Endothelial cell of umbilical vein (primary cell): ENCODE results near the gene FBXL22. TPM values are rescaled to one million over a fixed set of nuclear protein-coding genes. Genes with fewer than 3 reads are reported as not detected.

Experiments used
- BruUV-seq: library from RNA; stranded (reverse); fragments of 400-500 nt; replicated peaks from 2 replicates; lab custom pipeline; 2021; lab: Mats Ljungman, UMichigan
- CTCF ChIA-PET: fragments of 300-600, 350-600 bp; sonication (Branson Sonifier 250); formaldehyde crosslinking; loops from one replicate; lab custom pipeline; 2021; ENCODE audit warnings: antibody characterized with exemption, inconsistent platforms; lab: Charles Lee
- POLR2A ChIA-PET: fragments of 300-600, 350-600 bp; sonication (Branson Sonifier 250); formaldehyde crosslinking; loops from one replicate; lab custom pipeline; 2021; ENCODE audit warnings: antibody characterized with exemption, inconsistent platforms; lab: Charles Lee
- DNase-seq: peaks from one replicate; pipeline ENCODE4 v3.0.0-alpha.2; 2011; ENCODE audit warnings: low read depth, low spot score
- FAIRE-seq: peaks from 2 replicates; lab custom pipeline; 2011; peaks lifted over from hg19 to GRCh38; lab: Jason Lieb, UNC
- H2AFZ ChIP-seq: 2 replicates; pipeline ENCODE4 v1.6.0; 2012; ENCODE audit warnings: low read depth, low read length, control low read depth, inconsistent platforms
- H3K27ac ChIP-seq: 2 replicates; pipeline ENCODE4 v1.5.1; 2011; ENCODE audit warnings: low read depth, mild to moderate bottlenecking, control low read depth, low read length, moderate library complexity; ENCODE audit not compliant: insufficient read depth
- H3K27me3 ChIP-seq, 2 experiments: 2 replicates each; pipeline versions ENCODE4 v1.6.0 to v1.6.1; 2011; ENCODE audit warnings: low read length in 2 of 2, mixed read lengths in 1 of 2; ENCODE audit not compliant: control insufficient read depth in 2 of 2, insufficient read depth in 2 of 2
- H3K36me3 ChIP-seq, 2 experiments: 2 replicates in 1 of 2; 3 replicates in 1 of 2; pipeline ENCODE4 v1.5.1; 2011; ENCODE audit warnings: low read length in 2 of 2, mild to moderate bottlenecking in 1 of 2, moderate library complexity in 1 of 2; ENCODE audit not compliant: control insufficient read depth in 2 of 2, insufficient read depth in 2 of 2; ENCODE audit errors: extremely low read depth in 1 of 2
- H3K4me1 ChIP-seq: 3 replicates; pipeline ENCODE4 v1.5.1; 2011; ENCODE audit warnings: mild to moderate bottlenecking, low read length; ENCODE audit not compliant: control insufficient read depth, insufficient read depth; ENCODE audit errors: extremely low read depth
- H3K4me2 ChIP-seq: 2 replicates; pipeline ENCODE4 v1.6.1; 2011; ENCODE audit warnings: low read length, control low read depth, mixed read lengths; ENCODE audit not compliant: insufficient read depth
- H3K4me3 ChIP-seq, 3 experiments: fragments of 200-600 bp in 1 of 3; sonication (generic), shearing (Covaris generic) in 1 of 3; replicated peaks in 1 of 3; 2 replicates each; pipeline ENCODE4 v1.5.1; 2011 to 2016; ENCODE audit warnings: control low read depth in 3 of 3, low read length in 3 of 3, mild to moderate bottlenecking in 2 of 3, inconsistent platforms in 1 of 3, low read depth in 1 of 3, moderate library complexity in 1 of 3; ENCODE audit not compliant: insufficient read depth in 1 of 3
- H3K79me2 ChIP-seq: 2 replicates; pipeline ENCODE4 v1.6.0; 2012; ENCODE audit warnings: low read length, inconsistent platforms; ENCODE audit not compliant: control insufficient read depth, insufficient read depth
- H3K9ac ChIP-seq: replicated peaks from 2 replicates; pipeline ENCODE3; 2011; ENCODE audit warnings: low read length, control low read depth; ENCODE audit not compliant: insufficient read depth; ENCODE audit errors: extremely low read depth
- H3K9me1 ChIP-seq: replicated peaks from 3 replicates; pipeline ENCODE4 v1.6.0; 2011; ENCODE audit warnings: mild to moderate bottlenecking, low read length; ENCODE audit not compliant: control insufficient read depth, insufficient read depth; ENCODE audit errors: extremely low read depth
- H3K9me3 ChIP-seq: replicated peaks from 2 replicates; pipeline ENCODE4 v1.5.1; 2012; ENCODE audit warnings: low read length, inconsistent platforms; ENCODE audit not compliant: control insufficient read depth, insufficient read depth
- H4K20me1 ChIP-seq: replicated peaks from 2 replicates; pipeline ENCODE3; 2011; ENCODE audit warnings: mild to moderate bottlenecking, low read length; ENCODE audit not compliant: control insufficient read depth, insufficient read depth; ENCODE audit errors: extremely low read depth
- CTCF ChIP-seq, 2 donors: IDR thresholded peaks; 1 replicate in 1 of 2; 2 replicates in 1 of 2; pipeline ENCODE4 v1.5.1; 2011; ENCODE audit warnings: low read length in 2 of 2, mild to moderate bottlenecking in 2 of 2, moderate library complexity in 2 of 2, control low read depth in 1 of 2, inconsistent platforms in 1 of 2, low read depth in 1 of 2; ENCODE audit not compliant: insufficient read depth in 1 of 2; ENCODE audit errors: extremely low read depth in 1 of 2
- EZH2 ChIP-seq: IDR thresholded peaks from 2 replicates; pipeline ENCODE4 v1.6.1; 2012; ENCODE audit warnings: borderline replicate concordance, low read depth, mild to moderate bottlenecking, moderate library complexity, low read length, inconsistent platforms; ENCODE audit not compliant: severe bottlenecking
- FOS ChIP-seq: IDR thresholded peaks from 2 replicates; pipeline ENCODE4 v1.6.1; 2011; ENCODE audit warnings: mild to moderate bottlenecking, low read length, moderate library complexity, borderline replicate concordance; ENCODE audit not compliant: insufficient read depth
- GATA2 ChIP-seq: IDR thresholded peaks from 2 replicates; pipeline ENCODE4 v1.7.0; 2011; ENCODE audit warnings: low read depth, mild to moderate bottlenecking, moderate library complexity, mixed read lengths, low read length; ENCODE audit not compliant: insufficient read length, insufficient read depth
- MYC ChIP-seq: IDR thresholded peaks from one replicate; pipeline ENCODE4 v1.6.1; 2011; ENCODE audit warnings: mild to moderate bottlenecking, low read depth, low read length
- POLR2A ChIP-seq: IDR thresholded peaks from 2 replicates; pipeline ENCODE4 v1.6.1; 2012; ENCODE audit warnings: low read depth, mild to moderate bottlenecking, control low read depth, low read length
- dilution Hi-C: fragments of 300-500 bp; cut with MboI; formaldehyde crosslinking; loops from one replicate; pipeline ENCODE4 v1.15.0; 2019; ENCODE audit warnings: low sequenced_read_pairs; ENCODE audit not compliant: extremely low pct_ligation_motif_present
- intact Hi-C: fragments of 100-400 bp; cut with micrococcal nuclease; formaldehyde crosslinking; loops from one replicate; pipeline ENCODE4 v1.10.0; 2022
- polyA plus RNA-seq, 4 experiments: library from polyadenylated mRNA; depleted of rRNA in 3 of 4; stranded (reverse) in 3 of 4; unstranded in 1 of 4; fragments of >200 nt; gene quantifications; 2 replicates each; pipeline versions ENCODE4 v1.2.1 to v1.2.3, GENCODE V29; 2011 to 2012; ENCODE audit warnings: missing spikeins in 1 of 4
- total RNA-seq: library from RNA; stranded (reverse); gene quantifications from 2 replicates; pipeline ENCODE4 v1.2.3, GENCODE V29; 2021
- TF ChIP-seq, protein P1 (sequence below): IDR thresholded peaks from 2 replicates; pipeline ENCODE4 v1.6.1; 2011; ENCODE audit not compliant: insufficient read depth, insufficient read length

Gene FBXL22
- total and polyA plus RNA-seq, 2 donors (not counting 3 experiments of a cell fraction or from before 2014, with no cell fraction given), result 0.06 TPM; not detected in 1

DNA sequence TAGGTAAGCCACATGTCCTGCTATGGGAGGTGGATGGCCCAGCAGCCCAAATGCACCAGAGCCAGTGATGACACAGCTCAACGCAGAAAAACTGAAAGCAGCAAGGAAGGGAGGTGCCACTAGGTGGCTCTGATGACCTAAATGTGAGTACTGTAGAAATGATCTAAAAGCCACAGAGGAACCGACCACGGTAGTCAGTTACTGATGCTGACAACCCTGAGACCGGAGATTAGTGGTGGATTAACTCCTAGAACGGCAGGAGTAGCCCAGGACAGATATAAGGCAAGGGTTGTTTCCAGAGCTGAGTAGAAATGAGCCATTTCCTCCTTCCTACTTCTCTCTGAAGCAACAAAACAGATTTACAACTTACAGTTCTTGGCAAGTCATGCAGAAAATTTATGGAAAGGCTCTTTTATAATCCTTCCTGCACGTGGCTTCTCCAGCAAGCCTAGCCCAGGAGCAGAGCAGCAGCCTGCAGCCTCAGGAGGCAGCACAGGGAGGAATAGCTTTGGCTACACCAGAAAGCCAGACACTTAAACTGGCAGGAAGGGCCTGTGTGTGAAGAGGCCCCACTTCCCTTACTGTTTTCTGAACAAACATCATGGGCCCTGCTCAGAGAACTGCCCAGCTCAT lies 13.1 kb downstream of the FBXL22 start:
- intact Hi-C loops, result loop anchor here (1.0 to 5.0 kb wide), 3 partner anchors 282 to 543 kb away; no protein-coding TSS in a partner anchor
- TF ChIP-seq POLR2A, result no peak
- no peak for TF ChIP-seq GATA2
- TF ChIP-seq CTCF (IDR thresholded peaks at IDR 0.05; ENCODE audit: extremely low read depth in 1 of 2, insufficient read depth in 1 of 2, low read depth in 1 of 2, low read length in 2 of 2), result peak; percentile 70 to 73
- peak; percentile 85 for DNase-seq
- no TSS peak for BruUV-seq
- Histone ChIP-seq H3K4me1 (peaks cover 18% of the 10 kb centered on the region), H3K9me3 (no peaks in the 10 kb centered on the region), H3K27ac (peak overlapping the region; percentile 18), H3K36me3 (peaks cover 10 to 30% of the 10 kb centered on the region in 2 experiments), H3K4me2 (no peak overlapping the region), H3K4me3 (no peak overlapping the region), H3K79me2 (no peaks in the 10 kb centered on the region), H4K20me1 (no peaks in the 10 kb centered on the region), H3K9me1 (no peaks in the 10 kb centered on the region), H3K9ac (no peak overlapping the region), H3K27me3 (no peaks in the 10 kb centered on the region), H2AFZ (peak overlapping the region; percentile 5)
- POLR2A ChIA-PET, result no interaction called here
- CTCF ChIA-PET, result interaction anchor here (0.5 to 5.4 kb wide), 58 partner anchors 9 to 543 kb away, joined by 3 to 72 read pairs (median 4); partner anchors contain the start of genes CIAO2A, FBXL22, SNX1 and USP3
- dilution Hi-C loops, result no loop called here
- peak; percentile 86 for FAIRE-seq

DNA sequence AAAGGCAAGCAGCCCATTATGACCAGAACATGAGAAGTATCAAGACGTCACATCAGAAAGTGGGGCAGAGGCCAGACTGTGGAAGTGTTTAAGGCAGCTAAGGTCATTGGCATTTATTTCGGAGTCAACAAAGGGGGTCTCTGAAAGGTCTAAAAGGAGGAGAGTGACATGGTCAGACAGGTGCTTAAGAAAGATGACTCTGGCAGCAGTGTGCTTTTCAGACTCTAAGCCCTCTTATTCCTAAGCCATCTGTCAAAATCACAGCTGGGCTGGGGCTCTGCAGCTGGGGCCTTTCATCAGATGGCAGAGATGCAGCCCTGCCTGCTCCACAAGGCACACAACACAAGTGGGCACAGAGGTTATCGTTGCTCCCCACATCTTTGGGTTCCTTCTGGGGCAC lies 14.0 kb downstream of the FBXL22 start:
- H2AFZ ChIP-seq, result no peak overlapping the region
- H3K79me2 ChIP-seq, result no peaks in the 10 kb centered on the region
- ChIA-PET CTCF (interaction anchor here (0.9 to 5.4 kb wide), 16 partner anchors 10 to 542 kb away, joined by 3 to 72 read pairs (median 10); partner anchors contain the start of gene FBXL22), POLR2A (no interaction called here)
- H3K9ac ChIP-seq, result no peak overlapping the region
- dilution Hi-C loops, result no loop called here
- H4K20me1 ChIP-seq, result no peaks in the 10 kb centered on the region
- TF ChIP-seq FOS (no peak), EZH2 (no peak), MYC (no peak), GATA2 (no peak)
- TF ChIP-seq, protein P1, sequence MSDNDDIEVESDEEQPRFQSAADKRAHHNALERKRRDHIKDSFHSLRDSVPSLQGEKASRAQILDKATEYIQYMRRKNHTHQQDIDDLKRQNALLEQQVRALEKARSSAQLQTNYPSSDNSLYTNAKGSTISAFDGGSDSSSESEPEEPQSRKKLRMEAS, result no peak
- peak overlapping the region; percentile 2 for H3K4me2 ChIP-seq
- DNase-seq, result no peak
- intact Hi-C loops, result loop anchor here (5.0 kb wide), 1 partner anchor 281 kb away; no protein-coding TSS in a partner anchor
- no peaks in the 10 kb centered on the region for H3K9me3 ChIP-seq
- peaks cover 11% of the 10 kb centered on the region for H3K4me1 ChIP-seq
- H3K27ac ChIP-seq, result no peak overlapping the region
- H3K4me3 ChIP-seq, result no peak overlapping the region
- peaks cover 10 to 31% of the 10 kb centered on the region in 2 experiments for H3K36me3 ChIP-seq
- no TSS peak for BruUV-seq
- H3K9me1 ChIP-seq, result no peaks in the 10 kb centered on the region
- no peak for FAIRE-seq
- H3K27me3 ChIP-seq, result no peaks in the 10 kb centered on the region
